ENCODE data around the gene CHD1L. TPM values are rescaled to one million over a fixed set of nuclear protein-coding genes. Genes with fewer than 3 reads are reported as not detected.
A peak's percentile ranks its signal among the peaks of the same experiment; 100 is the strongest.
"Not testable (repeated sequence)": the region's sequence is repeated elsewhere in the genome, so short reads cannot be mapped to it uniquely, and the experiment has no call there.

Gene CHD1L
- total RNA-seq (2014; rRNA removed; shearing (Covaris generic); ENCODE audit: low replicate concordance), result 37.3 and 40.0 TPM in 2 replicates

- in situ Hi-C loops (cut with HindIII; ENCODE audit: low pct_unique_long_range_greater_than_20kb, low sequenced_read_pairs), result no loop called here
- DNase-seq (ENCODE audit: low read depth), result peak; percentile 95
Measured at GRCh38 chr1:147242449-147243227, at the start of gene CHD1L. TSS of gene CHD1L (plus strand) at chr1:147242684. CDS start at chr1:147242704, 20 bp downstream.

DNA sequence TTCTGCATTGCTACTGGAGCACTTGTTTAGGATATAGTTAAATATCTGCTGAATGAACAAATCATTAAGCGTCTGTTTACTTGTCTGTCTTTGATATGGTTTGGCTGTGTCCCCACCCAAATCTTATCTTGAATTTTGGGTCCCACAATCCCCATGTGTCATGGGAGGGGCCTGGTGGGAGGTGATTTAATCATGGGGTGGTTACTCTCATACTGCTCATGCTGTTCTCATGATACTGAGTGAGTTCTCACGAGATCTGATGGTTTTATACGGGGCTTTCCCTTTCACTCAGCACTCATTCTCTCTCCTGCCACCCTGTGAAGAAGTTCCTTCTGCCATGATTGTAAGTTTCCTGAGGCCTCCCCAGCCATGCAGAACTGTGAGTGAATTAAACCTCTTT lies 45.2 kb upstream of the CHD1L start:
- in situ Hi-C loops (cut with HindIII; ENCODE audit: low pct_unique_long_range_greater_than_20kb, low sequenced_read_pairs); DNase-seq (ENCODE audit: low read depth): not testable (repeated sequence)

DNA sequence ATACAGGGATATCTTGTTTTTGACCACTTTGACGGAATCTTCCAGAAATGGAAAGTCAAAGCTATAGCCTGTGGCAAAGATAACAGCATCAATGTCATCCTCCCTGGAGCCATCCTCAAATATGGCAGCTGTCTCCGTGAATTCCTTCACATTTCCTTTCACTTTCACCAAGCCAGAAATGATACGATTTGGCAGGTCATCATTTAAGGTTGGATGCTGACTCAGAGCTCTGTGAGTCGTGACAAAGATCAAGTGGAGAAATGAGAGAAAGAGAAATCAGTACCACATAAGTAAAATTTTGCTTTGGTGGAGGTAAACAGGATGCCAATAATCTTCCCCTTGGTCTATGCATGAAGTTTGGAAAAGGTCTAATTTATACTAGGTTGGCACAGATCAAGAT lies 41.2 kb upstream of the CHD1L start:
- no peak for DNase-seq (ENCODE audit: low read depth)
- in situ Hi-C loops (cut with HindIII; ENCODE audit: low pct_unique_long_range_greater_than_20kb, low sequenced_read_pairs), result no loop called here

DNA sequence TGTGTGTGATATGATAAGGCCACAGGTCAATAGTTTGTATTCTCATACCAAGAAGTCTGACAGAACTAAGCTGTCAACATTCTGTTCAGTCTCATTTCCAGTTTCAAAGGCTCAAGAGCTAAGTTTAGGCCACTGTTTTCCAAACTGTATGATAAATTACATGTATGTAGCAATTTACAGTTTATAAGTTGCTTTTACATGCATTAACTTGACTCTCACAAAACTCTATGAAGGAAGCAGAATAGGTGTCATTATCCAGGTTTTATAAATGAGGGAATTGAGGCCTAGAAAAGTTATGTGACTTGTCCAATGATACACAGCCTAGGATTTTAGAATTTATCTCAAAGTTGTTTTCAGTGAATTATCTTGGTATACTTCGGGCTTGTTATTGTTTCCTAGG lies 40.7 kb upstream of the CHD1L start:
- DNase-seq (ENCODE audit: low read depth), result no peak
- in situ Hi-C loops (cut with HindIII; ENCODE audit: low pct_unique_long_range_greater_than_20kb, low sequenced_read_pairs), result no loop called here

DNA sequence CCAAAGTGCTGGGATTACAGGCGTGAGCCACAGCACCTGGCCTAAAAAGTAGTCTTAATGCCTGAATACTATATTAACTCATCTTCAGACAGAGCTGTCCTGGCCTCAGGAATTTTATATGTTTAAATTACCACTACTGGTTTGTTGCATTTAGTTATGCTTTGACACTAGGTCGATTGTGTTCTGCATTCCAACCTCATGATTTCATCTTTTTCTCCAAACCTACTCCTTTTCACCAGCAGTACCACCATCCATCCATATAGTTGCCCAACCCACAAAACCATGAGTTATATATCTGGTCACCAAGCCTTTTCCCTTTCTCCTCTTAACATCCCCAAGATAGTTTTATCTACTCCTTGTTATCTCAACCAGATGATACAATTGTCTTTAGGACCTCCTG lies 39.9 kb upstream of the CHD1L start:
- in situ Hi-C loops (cut with HindIII; ENCODE audit: low pct_unique_long_range_greater_than_20kb, low sequenced_read_pairs), result no loop called here
- DNase-seq (ENCODE audit: low read depth), result peak; percentile 18

- DNase-seq (ENCODE audit: low read depth), result no peak
- in situ Hi-C loops (cut with HindIII; ENCODE audit: low pct_unique_long_range_greater_than_20kb, low sequenced_read_pairs), result no loop called here
Measured at GRCh38 chr1:147204080-147204479, 38.4 kb upstream of the CHD1L start.

GRCh38 chr1:147207192-147207591 lies 35.3 kb upstream of the CHD1L start:
- in situ Hi-C loops (cut with HindIII; ENCODE audit: low pct_unique_long_range_greater_than_20kb, low sequenced_read_pairs), result no loop called here
- DNase-seq (ENCODE audit: low read depth), result no peak

GRCh38 chr1:147208619-147209018 lies 33.9 kb upstream of the CHD1L start:
- no peak for DNase-seq (ENCODE audit: low read depth)
- in situ Hi-C loops (cut with HindIII; ENCODE audit: low pct_unique_long_range_greater_than_20kb, low sequenced_read_pairs), result no loop called here

GRCh38 chr1:147209825-147210821 lies 32.4 kb upstream of the CHD1L start:
- in situ Hi-C loops (cut with HindIII; ENCODE audit: low pct_unique_long_range_greater_than_20kb, low sequenced_read_pairs), result no loop called here
- DNase-seq (ENCODE audit: low read depth), result no peak

DNA sequence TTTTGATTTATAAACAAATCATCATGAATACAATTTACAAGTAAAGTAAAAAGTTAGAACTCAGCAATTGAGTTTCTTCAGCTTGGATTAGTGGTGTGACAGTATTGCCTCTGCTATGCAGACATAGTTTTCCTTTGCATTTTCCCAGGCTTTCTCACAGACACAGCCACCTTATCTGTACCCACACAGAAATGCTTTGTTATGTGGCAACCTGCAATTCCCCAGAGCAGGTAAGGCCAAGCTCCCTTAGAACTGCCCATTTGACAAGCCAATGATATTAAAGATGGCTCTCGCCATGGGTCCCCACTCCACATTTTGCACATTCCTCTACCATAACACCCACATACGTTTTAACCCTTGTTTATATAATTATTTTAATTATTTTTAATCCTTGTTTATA lies 31.5 kb upstream of the CHD1L start:
- in situ Hi-C loops (cut with HindIII; ENCODE audit: low pct_unique_long_range_greater_than_20kb, low sequenced_read_pairs), result no loop called here

GRCh38 chr1:147211577-147211976 lies 30.9 kb upstream of the CHD1L start:
- DNase-seq (ENCODE audit: low read depth), result no peak
- in situ Hi-C loops (cut with HindIII; ENCODE audit: low pct_unique_long_range_greater_than_20kb, low sequenced_read_pairs), result no loop called here

More for the DNA sequence above, 31.5 kb upstream of the CHD1L start:
- no peak for DNase-seq (ENCODE audit: low read depth)

DNA sequence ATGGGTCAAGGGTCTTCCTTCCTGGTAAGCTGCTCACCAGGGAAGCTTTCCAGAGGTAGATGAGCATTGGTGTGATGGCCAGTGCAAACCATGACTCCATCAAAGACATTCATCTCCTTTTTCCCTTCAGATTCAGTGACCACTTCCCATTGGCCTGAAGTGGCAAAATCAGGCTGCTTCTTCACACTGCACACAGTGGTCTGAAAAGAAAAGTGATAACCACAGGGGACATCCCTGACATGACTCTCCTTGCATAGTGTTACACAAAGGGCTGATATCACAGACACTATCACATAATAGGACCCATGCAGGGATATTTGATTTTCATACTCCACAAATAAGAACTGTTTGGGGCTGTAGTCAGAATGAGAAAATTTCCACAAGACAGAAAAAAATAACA lies 29.2 kb upstream of the CHD1L start:
- in situ Hi-C loops (cut with HindIII; ENCODE audit: low pct_unique_long_range_greater_than_20kb, low sequenced_read_pairs), result no loop called here

GRCh38 chr1:147214325-147214724 lies 28.2 kb upstream of the CHD1L start:
- no peak for DNase-seq (ENCODE audit: low read depth)
- in situ Hi-C loops (cut with HindIII; ENCODE audit: low pct_unique_long_range_greater_than_20kb, low sequenced_read_pairs), result no loop called here

More for the DNA sequence above, 29.2 kb upstream of the CHD1L start:
- DNase-seq (ENCODE audit: low read depth), result no peak

- in situ Hi-C loops (cut with HindIII; ENCODE audit: low pct_unique_long_range_greater_than_20kb, low sequenced_read_pairs), result no loop called here
- no peak for DNase-seq (ENCODE audit: low read depth)
Measured at GRCh38 chr1:147214842-147215539, 27.5 kb upstream of the CHD1L start.

DNA sequence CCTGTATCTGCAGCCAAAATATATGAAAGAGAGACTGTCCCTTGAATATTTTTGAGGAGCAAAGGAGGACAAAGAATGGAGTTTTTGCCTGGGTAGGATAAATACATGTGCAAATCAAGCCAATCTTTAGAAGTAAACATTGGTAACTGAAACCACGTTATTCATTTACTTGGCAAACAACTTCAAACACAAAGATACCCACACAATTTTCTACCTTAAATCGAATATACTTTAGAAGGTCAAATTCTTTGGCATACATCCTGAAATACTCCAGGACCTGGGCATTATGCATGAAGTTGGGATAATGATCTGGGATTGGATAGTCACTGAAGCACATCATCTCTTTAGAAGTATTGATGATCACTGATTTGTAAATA lies 27.0 kb upstream of the CHD1L start:
- in situ Hi-C loops (cut with HindIII; ENCODE audit: low pct_unique_long_range_greater_than_20kb, low sequenced_read_pairs), result no loop called here
- no peak for DNase-seq (ENCODE audit: low read depth)

DNA sequence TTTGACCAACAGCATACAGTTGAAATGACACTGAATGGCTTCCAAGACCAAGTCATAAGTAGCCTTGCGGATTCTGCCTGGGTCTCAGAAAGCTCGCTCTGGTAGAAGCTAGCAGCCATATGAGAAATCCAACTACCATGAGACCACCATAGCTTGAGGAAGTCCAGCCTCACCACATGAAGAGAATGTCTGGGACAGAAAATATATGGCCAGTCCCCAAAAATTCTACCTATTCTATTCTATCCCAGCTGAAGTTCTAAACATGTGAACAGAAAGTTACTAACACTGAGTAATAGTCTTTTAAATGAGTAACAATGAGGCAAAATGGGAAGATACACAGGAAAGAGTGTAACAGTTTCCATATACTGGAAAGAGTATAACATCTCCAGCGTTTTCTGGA lies 26.4 kb upstream of the CHD1L start:
- in situ Hi-C loops (cut with HindIII; ENCODE audit: low pct_unique_long_range_greater_than_20kb, low sequenced_read_pairs), result no loop called here
- DNase-seq (ENCODE audit: low read depth), result no peak

DNA sequence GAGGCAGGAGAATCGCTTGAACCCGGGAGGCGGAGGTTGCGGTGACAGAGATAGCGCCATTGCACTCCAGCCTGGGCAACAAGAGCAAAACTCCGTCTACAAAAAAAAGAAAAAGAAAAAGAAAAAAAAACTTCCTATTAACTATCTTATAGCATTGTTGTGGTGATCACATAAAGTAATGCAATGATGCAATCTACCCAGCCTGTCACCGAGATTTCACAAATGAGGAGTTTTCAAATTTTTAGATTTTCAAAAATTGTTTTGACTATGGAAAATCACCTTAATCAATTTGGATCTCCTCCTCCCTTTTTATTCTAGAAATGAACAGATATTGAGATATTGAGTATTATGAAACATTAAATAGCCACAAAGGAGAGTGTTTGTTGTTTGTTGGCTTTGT lies 25.3 kb upstream of the CHD1L start:
- in situ Hi-C loops (cut with HindIII; ENCODE audit: low pct_unique_long_range_greater_than_20kb, low sequenced_read_pairs), result no loop called here
- no peak for DNase-seq (ENCODE audit: low read depth)

DNA sequence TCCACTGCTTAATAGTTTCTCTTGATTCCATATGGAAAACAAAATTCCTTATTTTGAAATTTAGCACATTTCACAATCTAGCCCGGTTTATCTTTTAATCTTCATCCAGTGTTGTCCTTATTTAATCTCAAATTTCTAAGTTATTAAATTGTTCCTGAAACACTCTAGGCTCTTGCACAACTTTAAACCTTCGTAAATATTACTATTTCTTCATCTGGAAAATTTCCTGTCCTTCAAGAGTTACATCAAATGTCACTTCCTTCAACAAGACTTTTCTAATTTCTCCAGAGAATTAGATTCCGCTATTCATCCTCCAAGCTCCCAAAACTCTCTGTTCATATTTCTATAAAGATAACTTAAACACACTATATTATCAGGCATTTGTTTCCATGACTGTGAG lies 23.9 kb upstream of the CHD1L start:
- DNase-seq (ENCODE audit: low read depth), result no peak
- in situ Hi-C loops (cut with HindIII; ENCODE audit: low pct_unique_long_range_greater_than_20kb, low sequenced_read_pairs), result no loop called here

Data from Caki2 (cell line).